Measurements from ENCODE around the gene SBNO1.

The SBNO1 gene

GRCh38 chr12:123282111-123282510, 82.5 kb downstream of the SBNO1 start:
- TF ChIP-seq, protein P1, sequence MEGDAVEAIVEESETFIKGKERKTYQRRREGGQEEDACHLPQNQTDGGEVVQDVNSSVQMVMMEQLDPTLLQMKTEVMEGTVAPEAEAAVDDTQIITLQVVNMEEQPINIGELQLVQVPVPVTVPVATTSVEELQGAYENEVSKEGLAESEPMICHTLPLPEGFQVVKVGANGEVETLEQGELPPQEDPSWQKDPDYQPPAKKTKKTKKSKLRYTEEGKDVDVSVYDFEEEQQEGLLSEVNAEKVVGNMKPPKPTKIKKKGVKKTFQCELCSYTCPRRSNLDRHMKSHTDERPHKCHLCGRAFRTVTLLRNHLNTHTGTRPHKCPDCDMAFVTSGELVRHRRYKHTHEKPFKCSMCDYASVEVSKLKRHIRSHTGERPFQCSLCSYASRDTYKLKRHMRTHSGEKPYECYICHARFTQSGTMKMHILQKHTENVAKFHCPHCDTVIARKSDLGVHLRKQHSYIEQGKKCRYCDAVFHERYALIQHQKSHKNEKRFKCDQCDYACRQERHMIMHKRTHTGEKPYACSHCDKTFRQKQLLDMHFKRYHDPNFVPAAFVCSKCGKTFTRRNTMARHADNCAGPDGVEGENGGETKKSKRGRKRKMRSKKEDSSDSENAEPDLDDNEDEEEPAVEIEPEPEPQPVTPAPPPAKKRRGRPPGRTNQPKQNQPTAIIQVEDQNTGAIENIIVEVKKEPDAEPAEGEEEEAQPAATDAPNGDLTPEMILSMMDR (IDR thresholded peaks at IDR 0.05; ENCODE audit: insufficient read depth, low read length, missing control alignments) = no peak
- ChIA-PET CTCF (no interaction called here), POLR2A (no interaction called here)
- no peak for DNase-seq (ENCODE audit: low read depth, low spot score)
- no peak overlapping the region for H3K4me3 ChIP-seq (ENCODE audit: low read depth, low read length)

- CTCF ChIA-PET = no interaction called here
- no peak for DNase-seq (ENCODE audit: low read depth, low spot score)
- POLR2A ChIA-PET = no interaction called here
- no peak overlapping the region for H3K4me3 ChIP-seq (ENCODE audit: low read depth, low read length)
- TF ChIP-seq, protein P1 (IDR thresholded peaks at IDR 0.05; ENCODE audit: insufficient read depth, low read length, missing control alignments) = no peak
These were observed 83.7 kb downstream of the SBNO1 start for GRCh38 chr12:123280971-123281370.

DNA sequence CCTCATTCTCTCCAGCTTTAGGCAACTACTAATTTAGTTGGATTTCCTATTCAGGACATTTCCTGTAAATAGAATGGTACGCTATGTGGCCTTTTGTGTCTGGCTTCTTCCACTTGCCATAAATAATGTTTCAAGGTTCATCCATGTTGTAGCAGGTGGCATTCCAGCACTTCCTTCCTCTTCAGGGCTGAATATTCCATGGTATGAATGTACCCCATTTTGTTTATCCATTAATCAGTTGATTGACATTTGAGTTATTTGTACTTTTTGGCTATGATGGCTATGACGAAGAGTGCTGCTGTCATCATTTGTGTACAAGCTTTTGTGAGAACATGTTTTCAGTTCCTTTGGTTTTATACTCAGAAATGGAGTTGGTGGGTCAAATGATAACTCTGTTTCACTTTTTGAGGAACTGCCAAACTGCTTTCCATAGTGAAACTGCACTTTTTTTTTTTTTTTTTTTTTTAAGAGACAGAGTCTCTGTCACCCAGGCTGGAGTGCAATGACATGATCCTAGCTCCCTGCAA, 86.5 kb downstream of the SBNO1 start:
- H3K4me3 ChIP-seq (ENCODE audit: low read depth, low read length) = no peak overlapping the region
- DNase-seq (ENCODE audit: low read depth, low spot score) = no peak
- TF ChIP-seq, protein P1 (IDR thresholded peaks at IDR 0.05; ENCODE audit: insufficient read depth, low read length, missing control alignments) = no peak
- POLR2A ChIA-PET = no interaction called here
- CTCF ChIA-PET = no interaction called here

GRCh38 chr12:123273166-123273565, 91.5 kb downstream of the SBNO1 start:
- DNase-seq (ENCODE audit: low read depth, low spot score) = no peak
- POLR2A ChIA-PET = no interaction called here
- CTCF ChIA-PET = no interaction called here
- TF ChIP-seq, protein P1 (IDR thresholded peaks at IDR 0.05; ENCODE audit: insufficient read depth, low read length, missing control alignments) = no peak
- no peak overlapping the region for H3K4me3 ChIP-seq (ENCODE audit: low read depth, low read length)

- POLR2A ChIA-PET = interaction anchor here (0.8 to 1.0 kb wide), 3 partner anchors 38 to 324 kb away, joined by 3 read pairs; partner anchors contain the start of genes MPHOSPH9 and MTRFR
- peak overlapping the region; percentile 85 for H3K4me3 ChIP-seq (ENCODE audit: low read depth, low read length)
- TF ChIP-seq, protein P1 (IDR thresholded peaks at IDR 0.05; ENCODE audit: insufficient read depth, low read length, missing control alignments) = peak; percentile 63
- DNase-seq (ENCODE audit: low read depth, low spot score) = no peak
- CTCF ChIA-PET = interaction anchor here (1.0 to 1.6 kb wide), 3 partner anchors 10 to 310 kb away, joined by 4 to 5 read pairs (median 5); no protein-coding TSS in a partner anchor
These were observed 93.5 kb downstream of the SBNO1 start for GRCh38 chr12:123271001-123271668.

GRCh38 chr12:123270214-123271000, 94.2 kb downstream of the SBNO1 start:
- POLR2A ChIA-PET = interaction anchor here (0.8 to 1.1 kb wide), 4 partner anchors 14 to 323 kb away, joined by 3 read pairs; partner anchors contain the start of genes MPHOSPH9 and MTRFR
- TF ChIP-seq, protein P1 (IDR thresholded peaks at IDR 0.05; ENCODE audit: insufficient read depth, low read length, missing control alignments) = no peak
- no peak for DNase-seq (ENCODE audit: low read depth, low spot score)
- H3K4me3 ChIP-seq (ENCODE audit: low read depth, low read length) = peak overlapping the region; percentile 85
- CTCF ChIA-PET = interaction anchor here (1.0 to 1.7 kb wide), 7 partner anchors 9 to 311 kb away, joined by 3 to 6 read pairs (median 4); no protein-coding TSS in a partner anchor
